ENCODE measurements around the gene PRKN.
"Not testable (repeated sequence)": the region's sequence is repeated elsewhere in the genome, so short reads cannot be mapped to it uniquely, and the experiment has no call there.

PRKN gene

DNA sequence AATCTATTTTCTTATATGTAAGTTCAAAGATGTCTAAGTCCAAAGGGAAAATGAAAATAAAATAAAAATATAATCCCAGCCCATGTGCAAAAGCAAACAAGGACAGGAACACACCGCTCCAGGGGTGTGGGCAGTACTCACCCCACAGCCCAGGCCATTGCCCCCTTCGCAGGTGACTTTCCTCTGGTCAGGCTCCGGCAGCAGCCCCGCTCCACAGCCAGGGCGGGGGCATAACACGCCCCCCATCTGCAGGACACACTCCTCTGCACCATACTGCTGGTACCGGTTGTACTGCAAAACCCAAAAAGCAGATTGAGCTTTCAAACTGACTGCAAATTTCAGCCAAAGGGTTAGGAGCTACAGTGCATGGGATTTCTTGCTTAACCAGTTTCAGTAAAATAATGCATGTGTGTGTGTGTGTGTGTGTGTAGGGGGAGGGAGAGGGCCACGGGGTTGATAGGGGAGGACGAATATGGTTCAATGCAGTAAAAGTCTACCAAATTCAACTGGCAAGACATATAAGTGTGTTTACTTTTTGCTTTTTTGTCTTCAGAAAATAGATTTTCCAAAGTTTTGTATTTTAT lies 1178.8 kb downstream of the PRKN start:
- DNase-seq, result no peak

DNA sequence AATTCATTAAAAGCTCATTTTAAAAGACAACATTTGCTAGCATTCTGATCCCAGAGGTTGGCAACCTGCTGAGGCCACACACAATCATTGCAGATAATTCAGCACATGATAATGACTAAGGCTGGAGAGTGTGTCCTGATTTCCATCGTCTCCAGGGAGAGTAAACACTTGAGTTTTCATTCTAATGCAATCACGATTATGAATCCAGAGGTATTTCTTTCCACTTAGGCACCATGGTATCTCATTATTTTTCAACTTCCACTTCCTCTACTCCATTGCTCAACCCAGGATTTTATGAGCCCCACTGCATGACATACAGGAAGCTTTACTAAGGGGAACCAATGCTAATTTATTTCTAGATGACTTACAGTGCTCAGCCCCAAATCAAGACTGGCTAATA lies 1179.9 kb downstream of the PRKN start:
- no peak for DNase-seq

DNA sequence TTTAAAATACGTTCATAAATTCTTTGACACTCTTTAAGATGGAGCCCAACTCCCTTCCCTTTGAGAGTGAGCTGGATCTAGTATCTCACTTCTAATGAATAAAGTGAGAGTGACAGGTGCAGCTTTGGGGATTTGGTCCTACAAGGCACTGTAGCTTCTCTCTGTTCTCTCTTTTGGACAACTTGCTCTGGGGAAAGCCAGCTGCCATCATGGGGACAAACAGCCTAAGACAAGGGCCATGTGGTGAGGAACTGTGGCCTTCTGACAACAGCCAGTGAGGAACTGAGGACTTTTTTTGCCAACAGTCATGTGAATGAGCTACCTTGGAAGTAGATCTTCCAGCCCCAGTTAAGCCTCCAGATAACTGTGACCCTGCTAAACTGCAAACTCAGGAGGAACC lies 1180.9 kb downstream of the PRKN start:
- DNase-seq, result no peak

GRCh38 chr6:161545741-161546140 lies 1181.8 kb downstream of the PRKN start:
- DNase-seq, result no peak

DNA sequence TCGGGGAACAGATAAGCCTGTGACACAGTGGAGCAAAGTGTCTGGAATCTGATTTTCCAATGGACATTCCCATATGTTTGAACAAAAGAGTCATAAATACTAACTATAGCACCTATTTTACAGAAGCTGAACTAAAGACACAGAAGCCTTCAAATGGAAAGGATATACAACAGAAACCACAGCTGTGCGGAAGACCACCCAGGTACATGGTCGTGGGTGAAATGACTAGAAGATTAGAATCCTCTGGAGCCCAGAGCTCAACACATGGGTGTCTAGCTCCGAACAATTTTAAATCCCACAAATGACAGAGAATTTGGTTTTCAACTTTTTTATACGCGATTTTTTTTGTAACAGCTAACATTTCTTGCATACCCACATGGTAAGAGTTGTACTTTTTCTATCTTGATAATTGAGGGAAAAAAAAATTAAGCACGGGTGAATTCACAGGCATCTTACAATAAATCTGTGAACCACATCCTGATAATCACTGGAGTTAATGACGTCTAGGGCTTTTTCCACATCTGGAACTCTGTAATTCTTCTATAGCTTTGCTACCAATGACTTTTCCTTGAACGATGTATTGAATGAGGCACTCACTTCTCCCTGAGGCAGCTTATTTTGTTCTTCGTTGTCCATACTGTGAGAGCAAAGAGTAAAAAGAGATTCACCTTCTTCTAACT lies 1182.6 kb downstream of the PRKN start:
- no peak for DNase-seq

DNA sequence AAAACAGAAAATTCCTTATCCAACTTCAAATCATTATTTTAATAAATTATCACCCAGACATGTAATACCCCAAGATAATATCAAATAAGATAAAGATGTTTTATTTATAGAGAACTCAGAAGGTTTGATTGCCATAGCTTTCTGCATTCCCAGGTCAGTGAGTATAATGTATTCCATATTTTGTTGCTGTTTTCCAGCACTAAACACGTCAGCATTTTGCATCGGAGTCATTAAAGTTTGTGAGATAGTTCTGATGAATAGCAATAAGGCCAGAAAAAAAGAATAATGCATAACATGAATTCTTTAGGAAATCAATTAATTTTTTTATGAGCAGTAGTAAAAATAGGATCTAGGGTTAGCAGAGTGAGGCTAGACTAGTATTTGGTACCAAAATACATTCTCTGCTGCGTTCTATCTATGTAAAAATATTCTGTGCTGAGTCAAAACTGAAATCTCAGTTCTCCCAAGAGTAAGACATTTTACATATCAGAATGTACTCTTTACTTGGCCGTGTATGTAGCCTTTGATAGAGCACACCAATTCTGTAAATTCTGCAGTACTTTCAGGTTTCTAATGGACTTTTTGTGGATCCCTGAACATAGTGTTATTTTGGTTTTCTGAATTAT lies 1183.8 kb downstream of the PRKN start:
- DNase-seq, result no peak

DNA sequence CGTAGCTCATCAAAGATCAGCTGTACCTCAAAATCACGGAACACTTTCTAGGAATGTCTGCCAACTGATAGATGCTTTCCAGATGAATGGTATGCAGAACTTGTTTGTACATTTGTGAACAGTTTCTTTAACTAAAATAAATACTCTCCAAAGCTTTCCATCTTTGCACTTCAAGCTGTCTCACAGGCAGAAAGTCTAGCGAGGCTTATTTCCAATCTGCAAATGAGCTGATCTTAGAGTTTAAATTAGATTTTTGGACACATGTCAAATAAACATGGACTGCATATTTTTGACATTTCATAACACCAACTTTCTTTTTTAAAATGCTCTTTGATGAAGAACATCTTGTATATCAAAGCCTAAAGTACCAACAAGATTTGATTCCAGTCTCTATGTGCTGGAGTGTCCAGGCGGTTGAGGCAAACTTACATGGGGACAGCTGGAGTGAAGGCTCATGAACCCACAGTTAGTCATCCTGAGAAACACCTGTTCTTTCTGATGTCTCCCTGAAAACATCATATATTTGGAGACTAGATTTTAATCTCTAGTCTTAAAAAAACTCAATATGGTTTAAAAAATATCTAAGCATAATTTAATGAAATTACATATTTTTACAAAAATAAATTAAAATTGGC lies 1185.1 kb downstream of the PRKN start:
- DNase-seq, result no peak

GRCh38 chr6:161540532-161540931 lies 1187.0 kb downstream of the PRKN start:
- DNase-seq, result no peak

DNA sequence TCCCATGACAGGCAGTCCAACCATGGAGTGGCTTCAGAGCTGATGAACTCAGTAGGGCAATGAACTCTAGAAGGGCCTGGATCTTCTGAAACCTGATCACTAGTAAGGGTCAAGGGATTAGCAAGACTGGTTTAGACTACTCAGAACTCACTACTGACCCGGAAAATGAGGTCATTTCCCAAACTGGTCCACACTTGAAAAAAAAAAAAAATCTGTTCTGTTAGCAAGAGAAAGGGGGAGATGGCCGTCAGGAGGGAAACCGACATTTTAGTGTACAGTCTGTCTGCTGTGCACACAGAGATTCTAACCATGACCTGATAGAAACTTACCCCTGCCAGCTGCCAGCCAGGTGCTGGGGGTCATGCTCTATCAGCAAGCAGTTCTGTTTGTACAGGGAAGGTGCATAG lies 1191.3 kb downstream of the PRKN start:
- no peak for DNase-seq

DNA sequence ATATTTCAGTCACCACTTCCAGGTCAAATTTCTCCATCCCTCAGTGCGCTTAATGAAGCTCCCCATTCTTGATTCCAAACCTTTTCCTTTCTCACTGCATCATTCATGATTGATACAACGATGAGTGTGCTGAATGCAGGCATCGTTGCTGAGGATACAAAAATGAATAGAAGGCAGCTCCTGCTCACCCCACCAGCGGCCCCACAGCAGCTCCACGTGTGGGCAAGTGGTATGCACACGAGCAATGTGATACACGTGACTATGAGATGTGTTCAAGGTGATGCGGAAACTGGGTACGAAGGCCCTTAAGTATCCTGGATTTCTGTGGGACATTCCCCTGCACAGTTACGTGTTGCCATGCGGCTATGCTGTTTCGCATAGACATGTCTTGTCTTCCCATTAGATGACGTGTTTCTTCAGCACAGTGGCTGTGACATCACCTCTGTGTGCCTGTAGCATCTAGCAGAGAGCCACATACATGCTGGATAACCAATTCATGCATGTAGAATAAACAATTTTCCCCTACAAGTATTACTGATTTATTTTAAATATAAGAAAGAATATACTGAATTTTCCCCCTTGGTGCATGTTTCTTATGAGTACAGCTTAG lies 1193.2 kb downstream of the PRKN start:
- no peak for DNase-seq

DNA sequence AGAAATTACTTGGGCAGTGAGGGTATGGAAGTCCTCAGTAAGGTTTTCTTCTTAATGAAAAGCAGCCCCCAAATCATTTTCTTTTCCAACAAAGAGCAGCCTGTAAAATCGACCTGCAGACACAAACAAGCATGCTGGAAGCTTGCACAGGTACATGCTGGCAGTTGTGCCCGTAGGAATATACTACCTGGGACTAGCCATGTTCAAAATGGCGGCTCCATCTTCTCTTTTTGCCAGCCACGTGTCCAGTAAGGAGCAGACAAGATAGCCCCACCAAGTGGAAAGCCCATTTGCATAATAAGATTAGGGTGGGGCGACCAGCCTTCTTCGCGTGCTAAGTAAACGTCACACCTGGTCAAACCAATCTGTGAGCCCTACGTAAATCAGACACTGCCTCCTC lies 1194.3 kb downstream of the PRKN start:
- no peak for DNase-seq

DNA sequence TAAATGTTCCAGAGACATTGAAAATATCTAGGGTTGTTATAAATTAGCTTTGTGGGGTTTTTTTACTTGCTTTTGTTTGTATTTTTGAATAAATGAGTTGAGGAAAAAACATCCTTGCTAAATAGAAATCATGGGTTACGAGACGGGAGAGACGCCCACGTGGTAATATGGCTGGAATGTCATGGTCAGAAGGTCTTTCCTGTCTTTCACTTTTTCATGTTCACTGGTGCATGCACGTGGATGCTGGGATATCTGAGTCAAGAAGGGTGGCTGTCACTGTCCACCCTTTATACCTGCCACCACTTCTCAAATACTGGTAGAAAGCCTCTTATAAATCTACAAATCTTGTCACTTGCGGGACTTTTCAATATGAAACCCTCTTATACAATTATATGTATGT lies 1195.0 kb downstream of the PRKN start:
- DNase-seq, result no peak

GRCh38 chr6:161526794-161527193 lies 1200.8 kb downstream of the PRKN start:
- no peak for DNase-seq

- no peak for DNase-seq
Observed at GRCh38 chr6:161523362-161523761, 1204.2 kb downstream of the PRKN start.

DNA sequence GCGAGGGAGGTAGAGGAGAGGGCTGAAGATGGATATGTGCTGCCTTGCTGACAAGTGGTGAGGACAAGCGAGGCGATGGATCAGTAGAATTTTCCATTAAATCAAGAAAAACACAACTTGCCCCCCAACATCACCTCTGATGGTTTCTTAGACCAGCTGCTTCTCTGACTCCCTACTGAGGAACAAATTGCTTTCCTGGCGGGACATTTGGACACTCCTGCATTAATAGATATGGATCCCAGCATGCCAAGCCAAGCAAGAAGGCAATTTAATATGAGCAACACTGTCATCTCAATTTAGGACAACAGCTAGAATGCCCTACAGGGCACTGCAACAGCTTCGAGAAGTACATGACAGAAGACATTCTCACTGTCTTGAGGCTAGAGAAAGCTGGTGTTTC lies 1205.3 kb downstream of the PRKN start:
- no peak for DNase-seq

GRCh38 chr6:161511447-161512095 lies 1216.0 kb downstream of the PRKN start:
- DNase-seq, result no peak

- no peak for DNase-seq
Observed at GRCh38 chr6:161508341-161508740, 1219.2 kb downstream of the PRKN start.

DNA sequence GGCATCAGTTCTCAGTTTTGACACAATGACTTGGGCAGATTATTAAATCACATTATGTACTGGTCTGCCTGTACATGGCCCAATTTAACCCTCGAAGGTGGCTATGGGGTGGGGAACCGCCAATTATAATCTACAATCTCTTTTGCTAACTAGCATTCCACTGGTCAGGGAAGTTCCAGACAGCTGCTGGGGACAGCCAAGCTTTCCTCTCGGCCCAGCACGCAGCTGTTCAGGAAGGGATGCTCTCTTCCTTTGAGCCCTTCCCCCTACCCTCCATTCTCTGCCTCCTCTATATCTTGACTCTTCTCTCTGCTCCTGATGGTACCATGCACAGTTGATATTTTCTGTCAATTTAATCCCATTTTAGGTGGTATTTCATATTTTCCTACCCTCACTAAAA lies 1220.2 kb downstream of the PRKN start:
- no peak for DNase-seq

DNA sequence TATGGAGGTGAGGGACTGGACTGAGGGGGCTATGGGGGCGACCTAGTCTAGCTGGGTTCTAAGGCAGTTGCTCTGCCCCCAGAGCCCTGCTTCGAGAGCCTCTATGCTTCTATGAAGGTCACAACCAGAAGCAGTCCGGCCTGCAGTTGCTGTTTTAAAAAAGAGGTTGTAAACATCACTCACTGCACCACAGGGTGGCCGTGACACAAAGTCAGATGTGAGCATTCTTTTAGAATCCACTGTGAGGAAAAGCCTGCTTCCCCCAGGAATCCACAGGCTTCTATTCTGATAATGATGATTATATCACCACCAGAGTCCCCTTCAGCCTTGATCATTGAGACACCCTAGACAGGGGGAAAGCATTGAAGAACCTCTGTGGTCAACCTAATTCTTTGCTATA lies 1224.0 kb downstream of the PRKN start:
- DNase-seq, result no peak

DNA sequence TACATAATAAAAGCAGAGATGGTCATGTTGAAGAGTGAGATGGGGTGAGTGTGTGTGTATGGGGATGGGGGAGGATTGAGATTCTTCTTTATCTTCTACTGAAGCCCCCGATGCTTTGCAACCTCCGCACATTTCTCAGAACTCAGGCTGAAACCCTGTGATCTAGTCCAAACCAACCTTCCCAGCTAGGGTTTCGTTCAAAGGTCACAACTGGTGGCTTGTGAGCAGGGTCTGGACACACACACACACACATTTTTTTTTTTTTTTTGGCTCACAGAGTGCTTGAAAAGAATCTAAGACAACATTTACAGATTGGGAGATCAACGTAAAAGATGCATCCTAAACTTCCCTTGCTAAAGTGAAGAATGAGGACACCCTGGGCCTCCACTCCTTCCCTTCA lies 1228.7 kb downstream of the PRKN start:
- no peak for DNase-seq

DNA sequence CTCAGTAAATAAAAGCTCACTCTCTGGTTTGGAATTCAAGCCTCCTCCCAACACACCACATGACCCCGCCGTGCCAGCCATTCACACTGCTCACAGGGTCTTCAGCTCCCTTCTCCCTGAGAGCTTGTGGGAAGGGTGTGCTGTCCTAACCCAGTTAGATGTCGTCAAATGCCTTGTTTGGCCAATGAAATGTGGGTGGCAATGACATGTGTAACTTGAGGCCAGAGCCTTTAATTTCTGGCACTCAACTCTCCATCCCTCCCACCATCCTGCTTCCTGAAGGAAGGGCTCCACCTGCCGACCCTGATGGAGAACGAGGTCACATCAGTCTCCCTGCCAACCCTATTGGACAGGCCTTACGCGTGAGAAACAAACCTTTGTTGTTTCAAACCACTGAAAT lies 1229.2 kb downstream of the PRKN start:
- DNase-seq, result peak; percentile 32 to 53

- DNase-seq, result no peak
Observed at GRCh38 chr6:161496941-161497340, 1230.6 kb downstream of the PRKN start.

DNA sequence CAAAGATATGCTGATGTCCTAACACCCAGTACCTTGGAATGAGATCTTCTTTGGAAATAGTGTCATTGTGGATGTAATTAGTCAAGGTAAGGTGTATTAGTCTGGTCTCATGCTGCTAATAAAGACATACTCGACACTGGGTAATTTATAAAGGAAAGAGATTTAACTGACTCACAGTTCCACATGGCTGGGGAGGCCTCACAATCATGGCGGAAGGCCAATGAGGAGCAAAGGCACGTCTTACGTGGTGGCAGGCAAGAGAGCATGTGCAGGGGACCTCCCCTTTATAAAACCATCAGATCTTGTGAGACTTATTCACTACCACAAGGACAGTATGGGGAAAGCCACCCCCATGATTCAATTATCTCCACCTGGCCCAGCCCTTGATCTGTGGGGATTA lies 1231.3 kb downstream of the PRKN start:
- not testable (repeated sequence) for DNase-seq

Measured in NCI-H446 (cell line).